ENCODE results near the gene AGK. TPM values are rescaled to one million over a fixed set of nuclear protein-coding genes. Genes with fewer than 3 reads are reported as not detected.

The AGK gene
- total and polyA plus RNA-seq, 2 donors (not counting 1 experiment from before 2014, with no cell fraction given), result 12.8 to 26.1 TPM

DNA sequence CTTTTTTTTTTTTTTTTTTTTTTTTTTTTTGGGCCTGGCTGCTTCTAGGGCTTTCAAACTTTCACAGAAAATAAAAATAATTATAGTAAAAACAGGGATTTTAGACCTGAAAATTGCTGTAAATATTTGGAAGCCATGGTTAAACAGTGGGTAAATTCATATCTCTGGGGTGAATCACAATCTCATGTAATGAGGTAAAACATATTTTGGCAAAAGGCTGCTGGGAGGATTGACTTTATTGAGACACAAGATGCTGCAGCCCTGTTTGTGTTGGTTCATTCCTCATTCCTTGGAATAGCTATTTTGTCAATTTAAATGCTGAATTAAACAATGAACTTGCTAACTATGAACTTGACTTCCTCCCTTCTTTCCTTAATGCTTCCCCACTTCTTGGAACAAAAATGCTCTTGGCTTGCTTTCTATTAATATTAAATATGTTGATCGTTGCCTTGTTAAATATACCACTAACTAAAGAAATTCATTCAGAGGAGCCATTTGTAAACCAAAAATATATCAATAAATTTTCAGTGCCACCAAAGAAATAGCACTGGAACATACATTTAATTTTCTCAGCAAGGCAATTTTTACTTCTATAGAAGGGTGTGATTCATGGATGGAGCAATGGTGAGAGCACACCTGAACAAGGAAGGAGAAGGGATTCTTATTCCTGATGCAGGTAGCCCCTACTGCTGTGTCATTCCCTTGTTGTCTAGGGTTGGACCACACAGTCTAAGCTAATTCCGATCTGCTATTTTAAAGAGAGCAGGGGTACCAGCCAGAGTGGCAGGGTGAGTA lies 24.6 kb downstream of the AGK start:
- WGBS (ENCODE audit: insufficient coverage), result 100% methylated on average over 1 of the region's 2 CpGs
- Histone ChIP-seq H3K36me3 (replicated peaks in 1 of 2; ENCODE audit: control extremely low read depth in 1 of 2, control insufficient read depth in 1 of 2, extremely low read depth in 1 of 2, insufficient read depth in 2 of 2, low read length in 1 of 2) (peaks cover 0 to 8% of the 10 kb centered on the region in 2 experiments), H3K4me3 (ENCODE audit: control extremely low read depth in 1 of 5, extremely low read depth in 1 of 5, insufficient read depth in 1 of 5, low read depth in 2 of 5, low read length in 4 of 5) (no peak overlapping the region), H3K27ac (ENCODE audit: low read length in 2 of 2) (no peak overlapping the region), H3K27me3 (replicated peaks in 1 of 4; ENCODE audit: control extremely low read depth in 1 of 4, control insufficient read depth in 3 of 4, insufficient read depth in 4 of 4, low read length in 3 of 4) (no peaks in the 10 kb centered on the region), H3K79me2 (ENCODE audit: control insufficient read depth, insufficient read depth, low read length) (peaks cover 6% of the 10 kb centered on the region), H3K9ac (ENCODE audit: low read length) (no peak overlapping the region), H3K4me2 (replicated peaks; ENCODE audit: low read depth, low read length, poor library complexity, severe bottlenecking) (no peak overlapping the region), H3K9me3 (ENCODE audit: control extremely low read depth in 1 of 3, control insufficient read depth in 2 of 3, insufficient read depth in 1 of 3, low read length in 2 of 3) (peaks cover 2 to 24% (median 16%) of the 10 kb centered on the region in 3 donors), H4K20me1 (ENCODE audit: control insufficient read depth, insufficient read depth, low read length, poor library complexity, severe bottlenecking) (no peaks in the 10 kb centered on the region), H2AFZ (ENCODE audit: insufficient read depth, low read depth, low read length, poor library complexity, severe bottlenecking) (no peak overlapping the region), H3K4me1 (ENCODE audit: control insufficient read depth in 2 of 2, insufficient read depth in 2 of 2, low read length in 2 of 2) (no peaks in the 10 kb centered on the region)
- POLR2A ChIA-PET, result no interaction called here
- CTCF ChIA-PET, result no interaction called here
- Mint-ChIP-seq H3K9me3 (ENCODE audit: insufficient read depth) (peaks cover 14% of the 10 kb centered on the region), H3K4me1 (no peaks in the 10 kb centered on the region), H3K27ac (no peak overlapping the region), H3K4me3 (no peak overlapping the region), H3K27me3 (no peaks in the 10 kb centered on the region)
- no peak for DNase-seq
- intact Hi-C loops (cut with micrococcal nuclease), result no loop called here
- TF ChIP-seq, protein P1, sequence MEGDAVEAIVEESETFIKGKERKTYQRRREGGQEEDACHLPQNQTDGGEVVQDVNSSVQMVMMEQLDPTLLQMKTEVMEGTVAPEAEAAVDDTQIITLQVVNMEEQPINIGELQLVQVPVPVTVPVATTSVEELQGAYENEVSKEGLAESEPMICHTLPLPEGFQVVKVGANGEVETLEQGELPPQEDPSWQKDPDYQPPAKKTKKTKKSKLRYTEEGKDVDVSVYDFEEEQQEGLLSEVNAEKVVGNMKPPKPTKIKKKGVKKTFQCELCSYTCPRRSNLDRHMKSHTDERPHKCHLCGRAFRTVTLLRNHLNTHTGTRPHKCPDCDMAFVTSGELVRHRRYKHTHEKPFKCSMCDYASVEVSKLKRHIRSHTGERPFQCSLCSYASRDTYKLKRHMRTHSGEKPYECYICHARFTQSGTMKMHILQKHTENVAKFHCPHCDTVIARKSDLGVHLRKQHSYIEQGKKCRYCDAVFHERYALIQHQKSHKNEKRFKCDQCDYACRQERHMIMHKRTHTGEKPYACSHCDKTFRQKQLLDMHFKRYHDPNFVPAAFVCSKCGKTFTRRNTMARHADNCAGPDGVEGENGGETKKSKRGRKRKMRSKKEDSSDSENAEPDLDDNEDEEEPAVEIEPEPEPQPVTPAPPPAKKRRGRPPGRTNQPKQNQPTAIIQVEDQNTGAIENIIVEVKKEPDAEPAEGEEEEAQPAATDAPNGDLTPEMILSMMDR (IDR thresholded peaks at IDR 0.05), result no peak
- no peak for TF ChIP-seq EZH2 (IDR thresholded peaks at IDR 0.05; ENCODE audit: borderline replicate concordance, insufficient read depth, low read depth, low read length, poor library complexity, severe bottlenecking)
- ATAC-seq (ENCODE audit: low read depth), result no peak

GRCh38 chr7:141577043-141577839 lies 26.0 kb downstream of the AGK start:
- Mint-ChIP-seq H3K4me3 (no peak overlapping the region), H3K27me3 (no peaks in the 10 kb centered on the region), H3K9me3 (ENCODE audit: insufficient read depth) (peaks cover 14% of the 10 kb centered on the region), H3K27ac (no peak overlapping the region), H3K4me1 (no peaks in the 10 kb centered on the region)
- ATAC-seq (ENCODE audit: low read depth), result no peak
- H2AFZ ChIP-seq (ENCODE audit: insufficient read depth, low read depth, low read length, poor library complexity, severe bottlenecking), result no peak overlapping the region
- intact Hi-C loops (cut with micrococcal nuclease), result no loop called here
- H3K27ac ChIP-seq (ENCODE audit: low read length in 2 of 2), result no peak overlapping the region
- H3K4me3 ChIP-seq (ENCODE audit: control extremely low read depth in 1 of 5, extremely low read depth in 1 of 5, insufficient read depth in 1 of 5, low read depth in 2 of 5, low read length in 4 of 5), result no peak overlapping the region
- CTCF ChIA-PET, result no interaction called here
- 95% methylated on average over 4 of the region's 6 CpGs for WGBS (ENCODE audit: insufficient coverage)
- H3K4me1 ChIP-seq (ENCODE audit: control insufficient read depth in 2 of 2, insufficient read depth in 2 of 2, low read length in 2 of 2), result no peaks in the 10 kb centered on the region
- peaks cover 0 to 7% of the 10 kb centered on the region in 2 experiments for H3K36me3 ChIP-seq (replicated peaks in 1 of 2; ENCODE audit: control extremely low read depth in 1 of 2, control insufficient read depth in 1 of 2, extremely low read depth in 1 of 2, insufficient read depth in 2 of 2, low read length in 1 of 2)
- POLR2A ChIA-PET, result no interaction called here
- TF ChIP-seq, protein P1 (IDR thresholded peaks at IDR 0.05), result no peak
- TF ChIP-seq EZH2 (IDR thresholded peaks at IDR 0.05; ENCODE audit: borderline replicate concordance, insufficient read depth, low read depth, low read length, poor library complexity, severe bottlenecking), result no peak
- H3K9ac ChIP-seq (ENCODE audit: low read length), result no peak overlapping the region
- no peak overlapping the region for H3K4me2 ChIP-seq (replicated peaks; ENCODE audit: low read depth, low read length, poor library complexity, severe bottlenecking)
- H3K27me3 ChIP-seq (replicated peaks in 1 of 4; ENCODE audit: control extremely low read depth in 1 of 4, control insufficient read depth in 3 of 4, insufficient read depth in 4 of 4, low read length in 3 of 4), result no peaks in the 10 kb centered on the region
- H4K20me1 ChIP-seq (ENCODE audit: control insufficient read depth, insufficient read depth, low read length, poor library complexity, severe bottlenecking), result no peaks in the 10 kb centered on the region
- no peak for DNase-seq
- H3K9me3 ChIP-seq (ENCODE audit: control extremely low read depth in 1 of 3, control insufficient read depth in 2 of 3, insufficient read depth in 1 of 3, low read length in 2 of 3), result peaks cover 2 to 24% (median 16%) of the 10 kb centered on the region in 3 donors
- no peaks in the 10 kb centered on the region for H3K79me2 ChIP-seq (ENCODE audit: control insufficient read depth, insufficient read depth, low read length)
